GM12891 (cell line): ENCODE data around the gene MAPK4.

ENCODE experiments used
- PAX5 ChIP-seq: IDR thresholded peaks from 2 replicates; pipeline ENCODE4 v1.6.1; 2011; ENCODE audit warnings: low read length, moderate library complexity, mild to moderate bottlenecking; ENCODE audit not compliant: insufficient read depth, severe bottlenecking
- POLR2A ChIP-seq: IDR thresholded peaks from 2 replicates; pipeline ENCODE4 v1.6.1; 2011; ENCODE audit warnings: low read depth, low read length, control low read depth
- POLR2AphosphoS5 ChIP-seq: IDR thresholded peaks from 2 replicates; pipeline ENCODE4 v1.6.1; 2011; ENCODE audit warnings: low read depth, low read length, control low read depth
- POU2F2 ChIP-seq: IDR thresholded peaks from 2 replicates; pipeline ENCODE4 v1.6.1; 2011; ENCODE audit warnings: low read depth, mild to moderate bottlenecking, control low read depth, low read length, moderate library complexity
- SPI1 ChIP-seq: IDR thresholded peaks from 2 replicates; pipeline ENCODE4 v1.6.1; 2011; ENCODE audit warnings: low read depth, low read length, control low read depth
- TAF1 ChIP-seq: IDR thresholded peaks from 2 replicates; pipeline ENCODE4 v1.6.1; 2011; ENCODE audit warnings: low read depth, low read length, control low read depth

DNA sequence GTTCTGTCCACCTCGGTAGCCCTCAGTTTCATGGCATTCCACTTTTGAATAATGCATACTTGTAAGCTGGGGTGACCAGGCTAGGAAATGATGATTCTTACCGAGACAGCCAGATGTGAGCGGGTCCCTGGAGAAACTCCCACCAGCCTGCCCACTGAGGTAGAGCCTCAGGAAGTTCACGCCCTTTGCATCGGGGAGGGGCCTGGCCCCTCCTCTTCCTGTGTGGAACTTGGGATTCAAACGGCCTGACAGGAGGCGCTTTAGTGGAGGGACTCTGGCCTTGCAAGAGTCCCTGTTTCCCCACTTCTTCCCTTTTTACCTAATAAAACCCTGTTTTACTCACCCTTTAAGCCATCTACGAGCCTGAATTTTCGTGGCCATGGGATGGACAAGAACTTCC is 215.3 kb downstream of the MAPK4 start:
- TF ChIP-seq POLR2A (no peak), POLR2AphosphoS5 (no peak), PAX5 (no peak), TAF1 (no peak), SPI1 (no peak), POU2F2 (no peak)
